Measurements from ENCODE around the gene PISD.

PISD gene

DNA sequence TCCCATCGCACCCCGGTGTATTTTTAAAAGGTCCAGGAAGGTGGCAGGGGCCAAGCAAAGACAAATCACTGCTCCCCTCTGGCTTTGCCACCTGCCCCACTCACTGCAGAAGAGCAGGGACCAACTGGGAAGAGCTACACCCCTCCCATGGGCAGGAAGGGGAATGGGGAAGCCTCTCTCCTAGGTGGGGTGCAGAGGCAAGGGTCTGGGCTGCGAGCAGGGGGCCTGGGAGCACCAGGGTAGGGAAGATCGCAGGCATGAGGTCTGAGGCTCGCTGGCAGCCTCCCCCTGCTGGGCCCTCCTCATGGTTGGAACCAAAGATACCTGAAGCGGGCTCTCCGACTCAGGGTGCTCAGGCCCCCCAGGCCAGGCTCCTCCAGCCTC lies 36.8 kb downstream of the PISD start:
- DNase-seq, result no peak

DNA sequence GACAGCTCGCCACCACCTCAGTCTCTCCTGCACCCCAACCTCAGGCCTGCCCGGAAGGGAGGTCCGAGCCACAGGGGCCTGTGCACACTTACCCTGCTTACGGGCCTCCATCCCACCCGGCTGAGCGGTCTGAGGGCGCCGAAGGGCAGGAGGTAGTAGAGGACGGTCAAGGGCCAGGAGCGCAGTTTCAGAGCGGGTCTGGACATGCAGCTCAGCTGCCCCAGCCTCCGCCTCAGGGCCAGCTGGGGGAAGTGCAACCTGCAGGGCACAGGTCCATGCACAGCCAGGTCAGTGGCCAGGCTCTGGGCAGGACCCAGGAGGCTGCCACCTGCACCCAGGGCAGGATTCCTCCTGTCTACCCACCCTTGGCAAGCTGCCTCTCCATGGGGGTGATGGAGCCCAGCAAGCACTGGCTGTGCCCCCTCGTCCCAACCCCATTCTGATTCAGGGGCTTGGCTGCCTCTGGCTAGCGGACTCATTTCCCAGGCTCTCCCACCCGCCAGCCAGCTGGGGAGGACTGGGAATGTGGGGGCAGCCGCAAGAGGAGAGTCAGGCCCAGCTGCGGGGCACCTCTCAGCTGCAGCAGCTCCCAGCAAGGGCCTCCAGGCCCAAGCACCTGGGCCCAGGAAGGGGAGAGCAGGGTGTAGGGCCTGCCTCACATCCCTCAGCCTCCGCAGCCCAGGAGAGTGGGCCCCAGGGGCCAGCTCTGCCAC lies 38.3 kb downstream of the PISD start:
- no peak for DNase-seq

DNA sequence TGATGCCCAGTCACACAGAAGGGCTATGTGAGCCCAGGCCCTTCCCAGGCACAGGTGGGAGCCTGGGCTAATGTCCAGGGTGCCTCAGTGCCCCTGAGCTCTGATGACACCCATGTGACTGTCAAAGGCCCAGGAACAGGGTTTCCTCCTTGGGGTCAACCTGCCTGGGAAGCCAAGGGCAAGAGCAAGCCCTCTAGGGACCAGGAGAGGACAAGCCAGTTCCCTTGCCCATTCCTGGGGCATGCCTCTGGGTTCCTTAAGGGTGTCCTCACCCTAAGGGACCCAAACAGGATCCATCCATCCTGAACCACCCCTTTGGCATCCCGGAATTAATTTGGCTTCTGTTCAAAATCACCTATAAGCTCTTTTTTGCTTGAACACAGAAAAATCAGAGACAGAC lies 39.0 kb downstream of the PISD start:
- no peak for DNase-seq

DNA sequence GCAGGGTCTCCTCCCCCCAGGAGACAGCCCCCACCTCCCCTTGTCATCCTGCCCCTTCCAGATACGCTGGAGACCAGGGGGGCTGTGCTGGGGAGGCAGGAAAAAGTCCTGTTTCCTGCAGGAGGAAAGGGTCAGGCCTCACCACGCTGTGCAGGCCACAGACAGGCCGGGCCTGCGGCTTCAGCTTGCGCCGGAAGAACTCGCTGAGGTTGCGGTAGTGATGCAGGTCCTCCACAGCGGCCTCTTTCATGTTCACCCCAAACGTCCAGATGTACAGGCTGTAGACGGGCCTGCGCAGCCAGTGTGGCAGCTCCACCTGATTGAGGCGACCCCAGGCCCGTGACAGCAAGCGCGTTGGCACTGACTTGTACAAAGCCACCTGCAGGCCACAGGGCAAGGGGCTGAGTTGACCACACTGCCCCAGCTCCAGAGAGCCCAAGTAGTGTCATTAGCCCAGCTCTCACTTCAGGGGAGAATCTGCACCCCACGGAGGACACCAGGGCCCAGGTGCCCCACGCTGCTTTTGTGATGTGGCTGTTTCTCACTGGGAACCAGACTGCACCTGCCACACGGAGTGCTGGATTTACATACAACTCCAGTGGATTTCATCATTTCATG lies 40.4 kb downstream of the PISD start:
- no peak for DNase-seq

DNA sequence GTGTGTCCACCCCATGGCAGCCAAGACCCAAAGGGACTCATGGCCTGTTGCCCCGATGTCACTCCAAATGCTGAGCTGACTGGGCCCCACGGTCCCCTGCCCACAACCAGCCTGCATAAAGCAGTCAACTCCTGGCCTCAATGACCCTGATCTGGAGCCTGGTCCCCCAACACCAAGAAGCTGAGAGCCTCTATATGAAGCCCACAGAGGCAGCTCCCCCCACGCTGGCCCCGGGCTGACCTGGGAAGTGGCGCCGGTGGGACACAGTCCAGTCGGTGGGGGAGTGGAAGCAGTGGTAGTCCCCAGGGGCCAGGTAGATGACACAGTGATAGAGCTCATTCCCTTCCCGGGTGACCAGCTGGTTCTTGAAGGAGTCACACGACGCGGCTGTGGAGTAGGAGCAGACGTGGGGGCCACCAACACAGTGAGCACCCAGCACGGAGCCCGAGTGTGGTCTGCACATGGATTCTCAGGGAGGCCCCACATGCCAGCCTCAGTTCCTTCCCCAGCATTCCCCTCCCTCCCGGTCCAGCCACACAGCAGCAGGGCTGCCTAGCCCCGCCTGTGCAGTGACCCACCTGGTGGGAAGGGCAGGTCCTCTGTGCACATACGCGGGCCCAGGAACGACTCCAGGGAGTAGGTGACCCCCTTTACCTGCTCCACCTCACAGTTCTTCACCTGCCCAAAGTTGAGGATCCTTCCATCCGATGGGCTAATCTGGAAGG lies 41.1 kb downstream of the PISD start:
- DNase-seq, result no peak

DNA sequence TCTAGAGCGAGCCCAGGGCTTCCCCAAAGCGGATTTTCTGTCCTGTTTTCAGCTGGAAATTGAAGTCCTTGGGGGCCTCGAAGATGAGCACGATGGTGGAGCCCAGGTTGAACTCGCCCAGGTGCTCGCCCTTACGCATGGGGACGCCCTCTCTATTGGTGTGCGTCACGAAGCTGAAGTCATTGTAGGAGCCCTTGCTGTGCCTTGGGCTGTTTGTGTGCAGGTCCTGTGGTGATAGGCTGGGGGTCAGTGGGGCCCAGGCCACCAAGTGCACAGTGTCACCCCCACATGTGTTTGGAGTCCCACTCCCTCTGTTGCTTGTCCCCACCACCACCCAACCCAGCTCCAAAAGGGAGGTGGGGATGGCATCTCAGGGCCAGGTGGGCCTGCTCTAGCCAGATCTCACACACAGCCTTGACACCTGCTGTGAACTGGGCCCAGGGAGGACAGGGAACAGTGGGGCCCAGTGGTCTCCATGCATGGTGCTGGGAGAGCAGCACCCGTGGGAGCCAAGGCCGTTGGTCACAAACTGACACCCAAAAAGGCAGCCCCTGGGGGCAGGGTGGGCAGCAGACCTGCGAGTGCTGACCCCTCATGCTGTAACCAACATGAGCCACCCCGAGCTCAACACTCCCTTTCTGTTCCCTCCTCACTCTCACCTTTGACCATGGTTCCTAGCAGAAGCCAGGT lies 42.3 kb downstream of the PISD start:
- no peak for DNase-seq

DNA sequence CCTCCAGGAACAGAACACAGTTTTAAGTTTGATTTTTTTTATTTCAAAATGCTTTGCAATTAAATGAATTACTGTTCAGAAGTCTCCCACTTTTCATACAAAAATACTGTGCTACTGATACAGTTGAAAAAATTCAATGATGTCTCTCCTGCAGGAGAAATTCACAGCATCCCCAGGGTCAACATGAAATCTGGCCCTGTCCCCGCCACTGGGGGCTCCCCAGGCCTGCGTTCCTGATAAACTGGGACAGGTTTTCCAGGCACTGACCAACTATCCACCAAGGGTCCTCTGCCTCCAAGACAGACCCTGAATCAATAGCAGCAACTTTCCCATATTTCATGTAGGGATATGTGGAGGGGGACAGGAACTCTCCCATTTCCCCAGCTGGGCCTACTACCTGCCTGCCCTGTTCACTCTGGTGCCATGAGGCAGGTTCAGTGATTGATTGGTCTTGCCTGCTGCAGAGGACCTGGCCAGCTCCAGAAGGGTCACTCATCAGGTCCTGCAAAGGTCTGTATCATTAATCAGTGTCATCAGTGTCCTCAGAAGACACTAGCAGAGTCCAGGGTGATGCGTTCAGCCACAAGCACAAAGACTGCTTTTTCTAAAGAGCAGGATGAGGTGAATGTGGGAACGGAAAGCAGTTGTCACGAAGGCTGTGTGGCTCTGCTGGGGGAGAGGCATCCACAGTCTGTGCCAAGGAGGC lies 43.4 kb downstream of the PISD start:
- DNase-seq, result no peak

DNA sequence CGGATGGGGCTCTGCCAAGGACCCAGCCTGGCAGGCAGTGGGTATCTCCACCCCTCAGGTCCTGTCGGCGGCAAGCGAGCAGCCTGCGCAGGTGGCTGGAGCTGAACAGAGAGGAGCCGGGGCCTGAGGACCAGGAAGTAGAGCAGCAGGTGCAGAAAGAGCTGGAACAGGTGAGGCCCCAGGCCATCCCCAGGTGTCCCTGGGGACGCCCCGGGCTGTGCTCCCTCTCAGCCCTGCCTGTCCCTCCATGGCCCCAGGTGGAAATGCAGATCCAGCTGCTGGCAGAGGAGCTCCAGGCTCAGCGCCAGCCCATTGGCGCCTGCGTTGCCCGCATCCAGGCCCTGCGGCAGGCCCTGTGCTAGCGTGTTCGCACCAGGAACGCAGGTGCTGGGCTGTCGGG lies 44.0 kb downstream of the PISD start:
- no peak for DNase-seq

DNA sequence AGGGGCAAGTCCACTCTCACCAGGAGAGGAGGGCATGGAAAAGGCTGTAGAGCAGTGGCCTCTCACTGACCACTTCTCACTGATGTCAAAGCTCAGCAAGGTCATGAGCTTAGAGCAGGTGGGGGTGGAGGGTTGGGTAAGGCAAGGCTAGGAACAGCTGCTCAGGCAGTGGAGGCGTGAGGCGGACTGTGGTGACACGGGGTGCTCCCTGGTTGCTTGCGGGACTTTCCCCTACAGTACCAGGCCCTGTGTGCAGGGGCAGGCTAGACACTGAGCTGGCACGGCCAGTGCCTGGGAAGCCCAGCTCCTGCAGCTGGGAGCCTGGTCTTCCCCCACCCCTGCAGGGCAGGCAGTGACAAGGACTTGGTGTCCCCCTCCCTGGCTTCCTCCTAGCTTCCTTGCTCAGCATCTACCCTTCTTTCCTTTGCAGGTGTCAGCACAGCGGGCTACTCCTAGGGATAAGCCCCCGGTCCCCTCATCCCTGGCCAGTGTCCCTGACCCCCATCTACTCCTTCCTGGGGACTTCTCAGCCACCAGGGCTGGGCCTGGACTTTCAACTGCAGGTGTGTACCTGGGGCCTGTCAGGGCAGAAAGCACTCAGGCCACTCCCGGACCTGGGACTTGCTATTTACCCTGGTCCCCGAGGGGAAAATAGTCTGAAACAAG lies 45.6 kb downstream of the PISD start:
- DNase-seq, result peak; percentile 62 to 72

DNA sequence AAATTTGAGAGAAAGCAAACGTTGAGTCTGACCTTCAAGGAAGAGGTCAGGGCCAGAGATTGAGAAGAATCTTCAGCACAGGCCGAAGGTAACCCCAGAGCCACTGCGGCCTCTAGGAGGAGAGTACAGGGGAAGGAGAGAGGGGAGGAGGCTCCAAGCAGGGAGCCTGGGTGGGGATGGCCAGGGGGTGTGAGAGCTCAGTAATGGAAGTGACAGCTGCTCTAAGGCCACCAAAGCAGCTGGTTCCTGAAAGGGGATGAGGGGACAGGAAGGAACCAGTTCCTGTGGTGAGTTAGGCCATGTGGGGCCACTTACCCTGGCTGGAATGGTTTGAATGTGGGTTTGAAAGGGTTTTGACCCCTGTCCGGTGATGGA lies 46.1 kb downstream of the PISD start:
- DNase-seq, result no peak

DNA sequence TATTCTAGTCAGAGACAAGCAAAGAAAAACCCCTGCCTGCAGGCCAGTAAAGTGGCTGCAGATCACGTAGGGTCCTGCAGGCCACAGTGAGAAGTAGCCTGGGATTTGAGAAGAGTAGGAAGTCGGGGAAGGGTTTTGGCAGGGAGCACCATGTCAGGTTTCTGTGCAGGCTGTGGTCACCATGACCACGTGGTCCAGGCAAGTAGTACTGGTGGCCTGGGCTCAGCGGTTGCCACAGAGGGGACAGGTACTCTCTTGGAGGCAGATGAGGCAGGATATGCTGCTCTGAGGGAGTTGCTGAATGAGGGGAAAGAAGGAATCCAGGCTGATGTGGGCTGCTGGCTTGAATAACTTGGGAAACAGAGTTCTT lies 46.5 kb downstream of the PISD start:
- no peak for DNase-seq

DNA sequence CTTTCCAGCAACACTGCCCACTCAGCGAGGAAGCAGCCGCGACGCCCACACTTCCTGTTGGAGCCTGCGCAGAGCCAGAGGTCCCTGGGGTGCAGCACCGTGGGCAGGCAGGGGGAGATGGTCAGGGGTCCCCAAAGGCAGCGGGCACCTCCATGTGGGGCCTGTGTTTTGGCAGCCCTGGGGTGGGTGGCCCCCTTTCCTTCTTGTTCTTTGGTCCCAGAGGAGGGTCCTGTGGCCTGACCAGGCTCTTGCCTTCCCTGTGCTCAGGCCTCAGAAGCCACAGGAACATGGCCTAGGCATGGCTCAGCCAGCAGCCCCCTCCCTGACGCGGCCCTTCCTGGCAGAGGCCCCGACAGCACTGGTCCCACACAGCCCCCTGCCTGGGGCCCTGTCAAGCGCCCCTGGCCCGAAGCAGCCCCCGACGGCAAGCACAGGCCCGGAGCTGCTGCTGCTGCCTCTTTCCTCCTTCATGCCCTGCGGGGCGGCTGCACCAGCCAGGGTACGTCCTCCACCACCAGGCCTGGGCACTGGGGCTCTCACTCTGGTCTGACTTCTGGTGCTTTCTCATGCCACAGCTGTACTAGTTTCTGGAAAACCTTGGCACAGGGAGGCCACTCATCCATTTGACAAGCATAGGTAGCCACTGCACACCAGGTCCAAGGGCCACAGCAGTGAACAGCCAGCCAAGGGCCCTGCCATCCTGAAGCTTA lies 47.1 kb downstream of the PISD start:
- DNase-seq, result no peak

DNA sequence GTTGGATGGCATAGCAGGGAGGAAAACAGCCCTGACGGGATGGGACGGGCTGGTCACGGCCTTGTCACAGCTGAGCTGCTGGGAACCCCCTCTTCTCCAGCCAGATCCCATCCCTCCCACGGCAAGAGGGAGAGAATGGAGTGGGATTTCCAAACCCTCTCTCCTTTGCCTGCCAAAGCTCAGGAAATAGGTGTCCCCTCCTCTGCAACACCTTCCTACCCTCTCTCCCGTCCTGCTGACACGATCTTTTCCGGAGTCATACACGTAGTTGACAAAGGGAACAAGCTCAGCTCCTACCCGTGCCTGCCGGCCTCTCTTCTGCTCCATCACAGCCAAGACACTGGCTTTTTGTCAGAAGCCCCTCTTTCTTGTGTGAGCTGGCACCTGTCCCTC lies 48.1 kb downstream of the PISD start:
- DNase-seq, result no peak

DNA sequence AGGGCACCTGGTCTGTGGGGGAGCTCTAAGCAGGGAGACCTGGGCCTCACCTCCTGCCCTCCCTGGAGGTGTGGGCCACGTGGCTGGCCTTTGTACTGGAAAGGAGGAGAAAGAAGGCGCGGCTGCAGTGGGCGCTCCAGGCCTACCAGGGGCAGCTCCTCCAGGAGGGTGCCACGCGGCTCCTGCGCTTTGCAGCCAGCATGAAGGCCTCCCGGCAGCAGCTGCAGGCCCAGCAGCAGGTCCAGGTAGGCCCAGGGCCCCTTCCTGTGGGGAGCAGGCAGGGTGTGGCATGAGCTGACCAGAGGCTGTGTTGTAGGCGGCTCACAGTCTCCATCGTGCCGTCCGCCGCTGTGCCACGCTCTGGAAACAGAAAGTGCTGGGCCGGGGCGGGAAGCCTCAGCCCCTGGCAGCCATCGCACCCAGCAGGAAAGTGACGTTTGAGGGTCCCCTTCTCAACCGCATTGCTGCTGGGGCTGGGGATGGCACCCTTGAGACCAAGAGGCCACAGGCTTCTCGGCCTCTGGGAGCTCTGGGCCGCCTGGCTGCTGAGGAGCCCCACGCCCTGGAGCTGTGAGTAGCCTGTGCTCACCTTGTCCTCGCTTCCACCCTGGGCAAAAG lies 48.6 kb downstream of the PISD start:
- DNase-seq, result no peak

DNA sequence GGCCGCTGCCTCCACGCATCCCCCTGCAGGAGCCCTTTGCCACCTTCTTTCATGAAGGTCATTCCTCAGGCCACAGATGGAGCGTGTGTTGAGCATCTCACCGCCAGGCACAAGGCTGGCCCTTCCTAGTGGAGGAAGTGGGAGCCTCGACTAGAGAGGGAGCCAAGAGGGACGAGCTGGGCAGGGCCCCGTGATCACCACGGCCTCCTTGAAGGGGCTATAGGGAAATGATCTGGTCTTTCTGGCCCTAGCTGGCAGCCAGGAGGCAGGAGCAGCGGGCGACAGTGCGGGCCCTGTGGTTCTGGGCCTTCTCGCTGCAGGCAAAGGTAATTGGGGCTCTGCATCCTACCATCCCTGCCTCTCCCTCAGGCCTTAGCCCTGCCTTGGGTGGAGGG lies 49.1 kb downstream of the PISD start:
- no peak for DNase-seq

DNA sequence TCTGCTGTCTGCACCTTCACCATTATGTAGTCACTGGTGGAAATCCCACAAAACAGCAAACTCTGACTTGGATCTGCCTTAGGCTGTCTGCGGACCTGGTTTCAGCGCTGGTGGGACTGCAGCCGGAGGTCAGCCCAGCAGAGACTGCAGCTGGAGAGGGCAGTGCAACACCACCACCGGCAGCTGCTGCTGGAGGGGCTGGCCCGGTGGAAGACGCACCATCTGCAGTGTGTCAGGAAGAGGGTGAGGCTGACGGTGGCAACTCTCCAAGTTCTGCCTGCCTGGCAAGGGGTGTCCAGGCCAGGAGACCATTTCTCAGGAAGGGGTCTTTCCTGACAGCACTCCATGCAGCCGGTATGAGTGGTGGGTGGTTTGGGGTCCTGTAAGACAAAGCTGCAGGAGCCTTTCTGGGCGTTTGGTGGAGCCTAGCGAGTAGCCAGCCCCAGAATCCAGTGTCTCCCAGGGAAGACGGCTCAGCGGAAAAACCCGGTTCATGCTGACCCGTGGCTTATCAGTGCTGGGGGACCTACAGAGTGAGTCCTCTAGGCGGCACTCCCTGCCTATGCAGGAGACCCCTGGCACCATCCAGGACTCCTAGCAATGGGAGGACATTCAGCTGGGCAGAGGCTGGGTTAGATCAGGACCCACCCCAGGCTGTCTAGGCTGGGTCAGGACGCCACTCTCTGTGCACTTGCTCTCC lies 50.8 kb downstream of the PISD start:
- no peak for DNase-seq

DNA sequence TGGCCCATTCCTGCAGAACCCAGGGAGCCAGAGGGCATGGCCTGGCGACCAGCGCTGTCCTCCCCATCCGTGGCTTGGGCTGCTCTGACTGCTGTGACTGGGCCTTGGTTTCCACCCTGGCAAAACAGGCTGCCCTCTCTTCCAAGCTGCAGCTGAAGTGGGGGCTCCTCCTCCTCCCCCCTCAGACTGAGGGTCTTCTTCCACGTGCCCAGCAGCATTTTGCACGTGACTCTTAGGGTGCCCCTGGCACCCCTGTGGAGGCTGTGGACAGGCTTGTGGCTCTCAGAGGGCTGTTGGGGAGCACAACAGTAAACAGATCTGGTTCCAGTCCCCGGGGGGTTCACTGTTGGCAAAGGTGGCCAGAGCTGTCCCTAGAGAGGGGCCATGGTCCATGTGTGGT lies 51.4 kb downstream of the PISD start:
- no peak for DNase-seq

DNA sequence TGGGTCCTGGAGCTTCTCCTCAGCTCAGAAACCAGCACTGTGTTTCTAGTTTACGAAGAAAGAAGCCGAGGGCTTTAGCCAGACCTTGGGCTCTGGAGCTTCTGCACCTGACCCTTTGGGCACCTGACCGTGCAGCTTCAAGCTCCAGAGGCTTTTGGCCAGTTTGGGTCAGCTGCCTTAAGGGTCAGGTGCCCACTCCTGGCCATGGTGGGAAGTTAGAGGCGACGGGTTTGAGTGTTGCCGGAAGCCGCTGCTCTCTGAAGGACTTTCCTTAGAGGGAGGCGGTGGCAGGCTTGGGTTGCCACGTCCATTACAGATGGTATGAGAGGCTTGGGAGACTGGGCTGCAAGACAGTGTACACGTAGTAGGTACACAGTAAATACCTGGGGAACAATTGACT lies 52.3 kb downstream of the PISD start:
- DNase-seq, result no peak

DNA sequence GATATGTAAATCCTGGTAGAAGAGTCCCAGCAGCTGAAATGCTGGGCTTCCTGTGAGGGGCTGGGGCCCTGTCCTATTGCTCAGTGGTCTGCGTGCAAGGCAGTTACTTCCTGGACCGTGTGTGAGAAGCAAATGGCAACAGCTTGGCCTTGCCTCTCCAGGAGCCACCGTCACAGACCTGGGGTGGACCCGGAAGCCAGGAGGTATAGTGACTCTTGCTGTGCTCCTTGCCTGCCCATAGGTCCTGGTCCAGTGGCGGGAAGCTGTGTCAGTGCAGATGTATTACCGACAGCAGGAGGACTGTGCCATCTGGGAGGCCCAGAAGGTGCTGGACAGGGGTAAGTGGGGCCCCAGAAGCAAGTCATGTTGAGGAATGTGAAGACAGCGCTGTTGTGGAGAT lies 54.3 kb downstream of the PISD start:
- DNase-seq, result no peak

DNA sequence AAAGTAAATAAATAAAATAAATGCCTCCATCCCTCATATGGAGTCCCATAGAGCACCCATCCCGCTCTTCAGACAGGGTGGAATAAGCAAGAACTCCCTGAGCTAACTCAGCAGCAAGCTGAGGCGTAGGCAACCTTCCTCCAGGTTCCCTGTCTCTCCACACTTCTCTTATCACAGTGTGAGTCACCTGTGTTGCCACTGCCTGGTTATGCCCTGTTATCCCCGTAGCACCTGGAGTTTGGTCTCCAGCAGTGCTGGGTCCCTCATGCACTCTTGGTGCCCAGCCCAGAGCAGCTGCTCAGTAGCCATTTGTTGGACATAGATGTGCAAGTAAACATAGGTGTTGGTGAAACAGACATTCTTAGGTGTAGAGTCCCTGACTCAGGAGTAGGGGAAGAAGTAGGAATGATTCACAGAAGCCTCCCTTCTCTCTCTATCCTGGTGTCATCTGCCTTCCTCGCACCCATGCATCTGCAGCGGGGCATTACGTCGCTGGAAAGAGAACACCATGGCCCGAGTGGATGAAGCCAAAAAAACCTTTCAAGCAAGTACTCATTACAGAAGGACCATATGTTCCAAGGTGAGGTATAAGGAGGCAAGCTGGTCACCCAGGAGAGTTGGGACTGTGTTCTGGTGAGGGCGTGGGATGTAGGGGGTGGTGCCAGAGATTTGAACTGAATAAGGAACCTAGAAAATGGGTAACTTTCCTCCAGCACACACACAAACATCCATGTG lies 56.0 kb downstream of the PISD start:
- no peak for DNase-seq
